ENCODE data around the gene REC8. TPM values are rescaled to one million over a fixed set of nuclear protein-coding genes. Genes with fewer than 3 reads are reported as not detected.

REC8 gene
- total RNA-seq, 2 donors from 2014 or later = 5.6 to 25.4 TPM

DNA sequence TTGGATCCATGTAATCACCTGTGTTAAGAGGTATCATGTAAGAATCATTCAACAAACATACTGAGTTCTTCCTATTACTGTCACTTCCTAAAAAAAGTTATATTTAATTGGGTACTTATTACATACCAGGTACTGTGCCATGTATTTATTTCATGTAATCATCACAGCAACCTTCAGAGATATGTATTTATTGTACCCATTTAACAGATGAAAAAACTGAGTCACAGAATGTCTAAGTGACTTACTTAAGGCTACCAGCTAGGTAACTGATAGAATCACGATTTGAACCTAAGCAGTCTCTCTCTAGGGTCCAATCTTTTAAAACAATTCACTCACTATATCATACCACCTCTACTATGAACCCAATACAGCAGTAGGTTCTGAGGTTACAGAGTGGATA, 27.4 kb upstream of the REC8 start:
- no peak overlapping the region for H3K27ac ChIP-seq
- H3K36me3 ChIP-seq = no peaks in the 10 kb centered on the region
- H3K4me3 ChIP-seq = no peak overlapping the region
- 100% methylated on average over 1 of the region's 1 CpG for WGBS
- peaks cover 13% of the 10 kb centered on the region for H3K4me1 ChIP-seq (replicated peaks)
- TF ChIP-seq CTCF (IDR thresholded peaks at IDR 0.05) (no peak), POLR2AphosphoS5 (IDR thresholded peaks at IDR 0.05) (no peak), POLR2A (IDR thresholded peaks at IDR 0.05) (no peak)
- no peak for DNase-seq (ENCODE audit: low spot score)
- intact Hi-C loops (cut with DNase I) = no loop called here
- H3K9me3 ChIP-seq = no peaks in the 10 kb centered on the region
- H3K27me3 ChIP-seq (replicated peaks; ENCODE audit: insufficient read depth) = no peaks in the 10 kb centered on the region

DNA sequence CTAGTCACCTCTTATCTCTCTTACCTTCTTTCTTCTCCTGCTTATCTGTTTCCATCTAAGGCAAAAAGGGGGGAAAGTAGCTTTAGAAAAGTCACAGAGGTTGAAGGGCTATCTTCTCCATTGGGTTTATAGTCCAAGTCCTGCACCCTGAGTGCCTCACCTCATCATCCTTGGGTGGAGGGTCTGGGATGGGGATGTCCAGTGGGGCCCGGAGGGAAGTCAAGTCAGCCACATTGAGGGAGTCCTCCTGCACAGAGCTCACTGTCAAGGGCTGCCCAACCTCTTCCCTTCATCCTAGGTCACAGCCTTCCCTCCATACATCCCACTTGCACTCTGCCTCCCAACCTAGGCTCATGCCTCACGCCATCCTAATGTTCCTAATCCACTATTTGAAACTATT, 26.7 kb upstream of the REC8 start:
- Histone ChIP-seq H3K4me3 (no peak overlapping the region), H3K27me3 (replicated peaks; ENCODE audit: insufficient read depth) (no peaks in the 10 kb centered on the region), H3K36me3 (no peaks in the 10 kb centered on the region), H3K9me3 (no peaks in the 10 kb centered on the region), H3K27ac (peak overlapping the region in 1 of 2 donors; percentile 94), H3K4me1 (replicated peaks) (peaks cover 11% of the 10 kb centered on the region)
- TF ChIP-seq POLR2A (IDR thresholded peaks at IDR 0.05) (no peak), POLR2AphosphoS5 (IDR thresholded peaks at IDR 0.05) (no peak), CTCF (IDR thresholded peaks at IDR 0.05) (no peak)
- no peak for DNase-seq (ENCODE audit: low spot score)
- 89% methylated on average over 2 of the region's 2 CpGs for WGBS
- intact Hi-C loops (cut with DNase I) = no loop called here

DNA sequence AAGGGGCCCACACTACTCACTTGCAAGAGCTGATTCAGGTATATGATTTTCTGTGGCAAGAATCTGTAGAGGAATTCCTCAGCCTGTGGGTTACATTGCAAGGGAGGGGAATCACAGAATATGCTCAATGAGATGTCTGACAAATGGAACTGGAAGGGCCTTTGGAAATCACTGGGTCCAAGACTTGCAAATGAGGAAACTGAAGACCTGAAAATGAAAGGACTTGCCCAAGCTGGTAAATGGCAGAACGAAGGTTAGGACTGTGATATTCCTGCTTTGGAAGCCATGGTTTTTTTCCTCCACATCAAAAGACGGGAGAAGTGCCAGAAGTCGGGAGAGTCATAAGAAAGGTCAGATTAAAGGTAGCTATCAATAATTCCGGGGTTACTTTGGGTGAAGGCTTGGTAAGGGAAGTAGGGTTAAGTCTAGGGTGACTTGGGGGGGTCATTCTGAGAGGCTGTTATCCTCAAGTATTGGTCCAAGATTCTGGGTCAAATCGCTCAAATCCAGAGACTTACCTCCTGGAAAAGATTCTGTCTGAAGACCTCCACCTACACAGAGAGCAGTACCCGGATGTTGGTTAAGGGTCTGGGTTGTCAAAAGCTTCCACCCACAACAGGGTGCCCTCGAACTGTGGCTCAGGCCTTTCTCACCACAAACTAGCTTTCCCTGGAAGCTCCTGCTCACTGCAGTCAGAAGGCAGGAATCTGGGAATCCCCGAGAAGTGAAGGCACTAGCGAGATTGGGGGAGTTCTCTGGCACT, 26.0 kb upstream of the REC8 start:
- DNase-seq (ENCODE audit: low spot score) = no peak
- no peak for TF ChIP-seq CTCF (IDR thresholded peaks at IDR 0.05)
- no peak for TF ChIP-seq POLR2A (IDR thresholded peaks at IDR 0.05)
- no peak for TF ChIP-seq POLR2AphosphoS5 (IDR thresholded peaks at IDR 0.05)
- intact Hi-C loops (cut with DNase I) = no loop called here
- Histone ChIP-seq H3K36me3 (peaks cover 0 to 5% of the 10 kb centered on the region in 2 donors), H3K27ac (peak overlapping the region; percentile 92 to 94), H3K9me3 (no peaks in the 10 kb centered on the region), H3K4me3 (peak overlapping the region; percentile 68 to 92), H3K27me3 (replicated peaks; ENCODE audit: insufficient read depth) (no peaks in the 10 kb centered on the region), H3K4me1 (replicated peaks) (peaks cover 11% of the 10 kb centered on the region)
- WGBS = 14% methylated on average over 9 of the region's 9 CpGs

DNA sequence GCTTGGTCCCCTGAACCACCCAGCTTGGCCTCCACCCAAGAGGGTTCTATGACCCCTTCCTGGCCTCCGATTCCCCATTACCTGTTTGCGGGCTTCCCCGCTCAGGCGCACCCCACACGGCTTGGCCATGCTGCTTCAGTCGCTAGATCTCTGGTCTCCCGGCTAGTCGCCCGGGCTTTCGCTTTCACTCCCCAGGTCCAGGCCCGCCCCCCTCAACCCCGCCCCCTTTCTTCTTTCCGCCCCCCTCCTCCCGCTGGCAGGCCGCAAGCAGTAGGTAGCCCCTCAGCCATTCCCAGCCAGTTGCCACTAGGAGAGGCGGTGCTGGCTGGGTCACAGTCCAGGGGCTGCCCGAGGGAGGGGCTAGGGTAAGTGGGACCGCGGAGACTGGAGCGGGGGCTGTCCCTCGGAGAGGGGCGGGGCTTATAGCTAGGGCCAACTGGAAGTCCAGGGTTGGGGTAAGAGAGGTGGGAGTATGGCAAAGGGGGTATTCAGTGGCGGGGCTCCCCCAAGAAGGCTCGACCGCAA, 25.4 kb upstream of the REC8 start, which contains the start of gene PSME2:
PSME2 (minus strand) TSS at position 158 of the 525 bp plus-strand sequence; CDS start at position 129, 29 bp downstream.
- peaks cover 11% of the 10 kb centered on the region for H3K4me1 ChIP-seq (replicated peaks)
- peak within 1 kb of the TSS; percentile 68 to 92 for H3K4me3 ChIP-seq
- H3K27me3 ChIP-seq (replicated peaks; ENCODE audit: insufficient read depth) = no peaks in the 10 kb centered on the region
- WGBS = under 1% methylated on average over 25 of the region's 25 CpGs
- intact Hi-C loops (cut with DNase I) = no loop called here
- H3K9me3 ChIP-seq = no peaks in the 10 kb centered on the region
- peak; percentile 92 for DNase-seq (ENCODE audit: low spot score)
- peaks cover under 1 to 12% of the 10 kb centered on the region in 2 donors for H3K36me3 ChIP-seq
- H3K27ac ChIP-seq = peak within 1 kb of the TSS; percentile 92 to 94
- no peak for TF ChIP-seq CTCF (IDR thresholded peaks at IDR 0.05)
- TF ChIP-seq POLR2AphosphoS5 (IDR thresholded peaks at IDR 0.05) = peak; percentile 71
- TF ChIP-seq POLR2A (IDR thresholded peaks at IDR 0.05) = peak; percentile 51

Measured in prostate gland (tissue), 2 donors.